A673 (cell line): Measurements from ENCODE around the gene PERP. TPM values are rescaled to one million over a fixed set of nuclear protein-coding genes. Genes with fewer than 3 reads are reported as not detected.
"Not testable (repeated sequence)": the region's sequence is repeated elsewhere in the genome, so short reads cannot be mapped to it uniquely, and the experiment has no call there.

Experiments
- BruUV-seq: library from RNA; stranded (reverse); fragments of 400-500 nt; replicated peaks from 2 replicates; lab custom pipeline; 2021; lab: Mats Ljungman, UMichigan
- CTCF ChIA-PET: fragments of 300-600 bp; sonication (Branson Sonifier 250); formaldehyde crosslinking; loops from one replicate; lab custom pipeline; 2022; ENCODE audit warnings: antibody characterized with exemption; lab: Charles Lee
- POLR2A ChIA-PET: fragments of 300-600 bp; sonication (Branson Sonifier 250); formaldehyde crosslinking; loops from one replicate; lab custom pipeline; 2022; ENCODE audit warnings: antibody characterized with exemption; ENCODE audit not compliant: low non-redundant PET; lab: Charles Lee
- DNase-seq: peaks from one replicate; pipeline ENCODE4 v3.0.0-alpha.2; 2015; ENCODE audit warnings: low spot score
- H3K27ac ChIP-seq: fragments of 200-600 bp; sonication (generic); 2 replicates; pipeline ENCODE4 v1.5.1; 2016; ENCODE audit warnings: mixed run types, low read depth, mild to moderate bottlenecking, mixed read lengths, antibody characterized with exemption, low read length; ENCODE audit not compliant: poor library complexity, severe bottlenecking
- H3K27me3 ChIP-seq: fragments of 200-600 bp; sonication (generic); replicated peaks from 2 replicates; pipeline ENCODE4 v1.6.1; 2017; ENCODE audit warnings: mixed run types, low read depth, mild to moderate bottlenecking, mixed read lengths, antibody characterized with exemption, low read length; ENCODE audit not compliant: insufficient read depth, poor library complexity
- H3K36me3 ChIP-seq: fragments of 200-600 bp; sonication (generic); 2 replicates; pipeline ENCODE4 v1.6.1; 2016; ENCODE audit warnings: mixed run types, mild to moderate bottlenecking, mixed read lengths, antibody characterized with exemption, low read length; ENCODE audit not compliant: insufficient read depth, poor library complexity, severe bottlenecking
- H3K4me1 ChIP-seq: fragments of 200-600 bp; sonication (generic); 2 replicates; pipeline ENCODE4 v1.6.1; 2017; ENCODE audit warnings: mixed run types, mild to moderate bottlenecking, mixed read lengths, antibody characterized with exemption, low read length; ENCODE audit not compliant: insufficient read depth, poor library complexity, severe bottlenecking
- H3K4me3 ChIP-seq: fragments of 200-600 bp; sonication (generic); 2 replicates; pipeline ENCODE4 v1.5.1; 2016; ENCODE audit warnings: low read depth, mixed run types, mild to moderate bottlenecking, mixed read lengths, low read length; ENCODE audit not compliant: poor library complexity, severe bottlenecking
- H3K9me3 ChIP-seq: fragments of 200-600 bp; sonication (generic); 2 replicates; pipeline ENCODE4 v1.6.1; 2016; ENCODE audit warnings: mixed run types, low read depth, mild to moderate bottlenecking, mixed read lengths, antibody characterized with exemption, low read length; ENCODE audit not compliant: poor library complexity, severe bottlenecking
- CTCF ChIP-seq: fragments of 300-800, 200-600 bp; sonication (generic); conservative IDR thresholded peaks from 2 replicates; pipeline ENCODE4 v1.5.1; 2017; ENCODE audit warnings: low read depth, mild to moderate bottlenecking, antibody characterized with exemption, low read length, moderate library complexity, mixed read lengths
- EZH2 ChIP-seq: fragments of 200-600 bp; sonication (generic); IDR thresholded peaks from 2 replicates; pipeline ENCODE4 v1.6.1; 2017; ENCODE audit warnings: borderline replicate concordance, low read depth, mild to moderate bottlenecking, mixed read lengths, antibody characterized with exemption, low read length; ENCODE audit not compliant: poor library complexity, severe bottlenecking
- intact Hi-C: fragments of 100-400 bp; cut with micrococcal nuclease; formaldehyde crosslinking; loops from one replicate; pipeline ENCODE4 v1.10.0; 2022; ENCODE audit not compliant: unreplicated experiment
- total RNA-seq: library from RNA; stranded (reverse); gene quantifications from 2 replicates; pipeline ENCODE4 v1.2.3, GENCODE V29; 2021

PERP gene
- total RNA-seq, 1 experiment from 2014 or later: 0.71 TPM

DNA sequence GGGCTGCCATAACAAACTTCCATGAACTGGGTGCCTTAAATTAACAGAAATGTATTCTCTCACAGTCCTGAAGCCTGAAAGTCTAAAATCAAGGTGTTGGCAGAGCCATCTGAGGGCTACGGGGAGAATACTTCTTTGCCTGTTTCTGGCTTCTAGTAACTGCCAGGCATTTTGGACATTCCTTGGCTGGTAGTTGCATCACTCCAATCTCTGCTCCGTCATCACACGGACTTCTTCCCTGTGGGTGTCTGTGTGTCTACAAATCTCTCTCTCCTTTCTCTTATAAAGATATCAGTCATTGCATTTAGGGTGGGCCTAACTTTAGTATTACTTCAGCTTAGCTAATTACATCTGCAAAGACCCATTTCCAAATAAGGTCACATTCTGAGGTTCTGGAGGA lies 20.9 kb upstream of the PERP start:
- no TSS peak for BruUV-seq
- DNase-seq: no peak
- CTCF ChIA-PET: no interaction called here

DNA sequence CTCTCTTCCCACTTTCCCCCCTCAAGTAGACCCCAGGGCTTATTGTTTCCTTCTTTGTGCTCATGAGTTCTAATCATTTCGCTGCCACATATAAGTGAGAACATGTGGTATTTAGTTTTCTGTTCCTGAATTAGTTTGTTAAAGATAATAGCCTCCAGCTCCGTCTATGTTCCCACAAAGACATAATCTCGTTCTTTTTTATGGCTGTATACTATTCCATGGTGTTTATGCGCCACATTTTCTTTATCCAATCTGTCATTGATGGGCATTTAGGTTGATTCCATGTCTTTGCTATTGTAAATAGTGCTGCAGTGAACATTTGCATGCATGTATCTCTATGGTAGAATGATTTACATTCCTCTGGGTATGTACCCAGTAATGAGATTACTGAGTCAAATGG lies 16.9 kb upstream of the PERP start:
- Histone ChIP-seq H3K4me1 (no peaks in the 10 kb centered on the region), H3K27me3 (no peaks in the 10 kb centered on the region), H3K27ac (no peak overlapping the region), H3K4me3 (no peak overlapping the region), H3K9me3 (no peaks in the 10 kb centered on the region), H3K36me3 (no peaks in the 10 kb centered on the region)
- ChIA-PET POLR2A (no interaction called here), CTCF (interaction anchor here (0.6 kb wide), 1 partner anchor 374 kb away, joined by 3 read pairs; no protein-coding TSS in a partner anchor)
- intact Hi-C loops: no loop called here
- no peak for DNase-seq
- TF ChIP-seq CTCF (no peak), EZH2 (no peak)
- BruUV-seq: no TSS peak

More for the DNA sequence above, 20.9 kb upstream of the PERP start:
- no peaks in the 10 kb centered on the region for H3K36me3 ChIP-seq
- no peaks in the 10 kb centered on the region for H3K4me1 ChIP-seq
- POLR2A ChIA-PET: no interaction called here
- H3K9me3 ChIP-seq: no peaks in the 10 kb centered on the region
- H3K4me3 ChIP-seq: no peak overlapping the region
- intact Hi-C loops: no loop called here
- H3K27me3 ChIP-seq: peaks cover 4% of the 10 kb centered on the region
- TF ChIP-seq EZH2: no peak
- TF ChIP-seq CTCF: no peak
- H3K27ac ChIP-seq: no peak overlapping the region

DNA sequence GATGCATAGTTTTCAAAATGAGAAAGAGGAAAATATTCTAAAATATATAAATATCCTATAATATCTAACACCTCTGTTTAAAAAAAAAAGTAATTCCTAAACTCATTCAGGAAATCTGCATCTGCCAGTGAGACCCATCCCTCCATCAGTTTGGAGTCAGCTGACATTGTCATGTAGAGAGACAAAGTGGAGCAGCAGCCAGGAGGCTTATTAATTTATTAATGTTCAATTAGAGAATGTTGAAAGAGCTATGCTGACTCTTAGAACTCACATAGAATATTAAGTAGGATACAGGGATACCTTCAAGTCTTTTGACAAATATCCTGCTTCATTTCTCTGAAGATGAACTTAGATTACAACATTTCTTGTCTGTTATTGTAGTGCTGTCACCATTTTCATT lies 12.8 kb upstream of the PERP start:
- no peaks in the 10 kb centered on the region for H3K27me3 ChIP-seq
- no peaks in the 10 kb centered on the region for H3K4me1 ChIP-seq
- ChIA-PET POLR2A (no interaction called here), CTCF (no interaction called here)
- no peaks in the 10 kb centered on the region for H3K36me3 ChIP-seq
- intact Hi-C loops: loop anchor here (5.0 to 10.0 kb wide), 2 partner anchors 395 to 652 kb away; partner anchors contain the start of gene CCDC28A
- TF ChIP-seq CTCF: no peak
- no peak for TF ChIP-seq EZH2
- no TSS peak for BruUV-seq
- H3K27ac ChIP-seq: no peak overlapping the region
- DNase-seq: no peak
- H3K9me3 ChIP-seq: no peaks in the 10 kb centered on the region
- H3K4me3 ChIP-seq: no peak overlapping the region

- H3K27ac ChIP-seq, DNase-seq, H3K36me3 ChIP-seq, BruUV-seq, H3K27me3 ChIP-seq, H3K4me1 ChIP-seq, CTCF ChIA-PET, H3K9me3 ChIP-seq, H3K4me3 ChIP-seq, POLR2A ChIA-PET: not testable (repeated sequence)
- intact Hi-C loops: loop anchor here (5.0 to 10.0 kb wide), 2 partner anchors 396 to 653 kb away; partner anchors contain the start of gene CCDC28A
These were observed 12.0 kb upstream of the PERP start for GRCh38 chr6:138119229-138119628.
